GM19467 (cell line): ENCODE results near the gene TTC36.
"Not testable (repeated sequence)": the region's sequence is repeated elsewhere in the genome, so short reads cannot be mapped to it uniquely, and the experiment has no call there.

Experiments
- ATAC-seq: cut with Tn5 transposase; IDR thresholded peaks from one replicate; pipeline ENCODE4 v1.9.1; 2021; ENCODE audit warnings: mild to moderate bottlenecking, moderate library complexity; ENCODE audit not compliant: unreplicated experiment

TTC36 gene

DNA sequence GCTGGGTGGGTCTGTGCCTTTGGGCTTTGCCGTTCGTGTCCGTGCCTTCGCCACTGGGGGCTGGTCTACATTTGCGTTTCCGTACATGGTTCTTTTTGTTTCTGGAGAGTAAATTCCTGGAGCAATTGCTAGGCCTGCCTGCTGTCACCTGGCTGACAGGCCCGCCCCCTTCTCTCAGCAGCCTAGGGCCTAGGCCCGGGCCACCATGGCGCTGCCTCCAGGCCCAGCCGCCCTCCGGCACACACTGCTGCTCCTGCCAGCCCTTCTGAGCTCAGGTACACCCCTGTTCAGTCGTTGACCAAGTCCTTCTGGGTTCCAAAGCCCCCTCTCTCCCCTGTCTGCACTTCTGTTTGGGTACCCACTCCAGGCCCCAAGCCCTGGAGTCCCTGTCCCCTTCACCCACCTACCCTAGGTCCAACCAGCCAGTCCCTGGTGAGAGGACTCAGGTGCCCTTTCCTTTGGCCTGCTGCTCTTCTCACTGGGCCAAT, 4.4 kb downstream of the TTC36 start:
- no peak for ATAC-seq

DNA sequence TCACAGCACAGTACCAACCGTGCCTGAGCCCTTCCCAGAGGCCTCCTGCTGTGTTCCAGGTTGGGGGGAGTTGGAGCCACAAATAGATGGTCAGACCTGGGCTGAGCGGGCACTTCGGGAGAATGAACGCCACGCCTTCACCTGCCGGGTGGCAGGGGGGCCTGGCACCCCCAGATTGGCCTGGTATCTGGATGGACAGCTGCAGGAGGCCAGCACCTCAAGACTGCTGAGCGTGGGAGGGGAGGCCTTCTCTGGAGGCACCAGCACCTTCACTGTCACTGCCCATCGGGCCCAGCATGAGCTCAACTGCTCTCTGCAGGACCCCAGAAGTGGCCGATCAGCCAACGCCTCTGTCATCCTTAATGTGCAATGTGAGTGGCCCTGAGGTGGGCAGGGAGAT, 4.8 kb downstream of the TTC36 start:
- no peak for ATAC-seq

DNA sequence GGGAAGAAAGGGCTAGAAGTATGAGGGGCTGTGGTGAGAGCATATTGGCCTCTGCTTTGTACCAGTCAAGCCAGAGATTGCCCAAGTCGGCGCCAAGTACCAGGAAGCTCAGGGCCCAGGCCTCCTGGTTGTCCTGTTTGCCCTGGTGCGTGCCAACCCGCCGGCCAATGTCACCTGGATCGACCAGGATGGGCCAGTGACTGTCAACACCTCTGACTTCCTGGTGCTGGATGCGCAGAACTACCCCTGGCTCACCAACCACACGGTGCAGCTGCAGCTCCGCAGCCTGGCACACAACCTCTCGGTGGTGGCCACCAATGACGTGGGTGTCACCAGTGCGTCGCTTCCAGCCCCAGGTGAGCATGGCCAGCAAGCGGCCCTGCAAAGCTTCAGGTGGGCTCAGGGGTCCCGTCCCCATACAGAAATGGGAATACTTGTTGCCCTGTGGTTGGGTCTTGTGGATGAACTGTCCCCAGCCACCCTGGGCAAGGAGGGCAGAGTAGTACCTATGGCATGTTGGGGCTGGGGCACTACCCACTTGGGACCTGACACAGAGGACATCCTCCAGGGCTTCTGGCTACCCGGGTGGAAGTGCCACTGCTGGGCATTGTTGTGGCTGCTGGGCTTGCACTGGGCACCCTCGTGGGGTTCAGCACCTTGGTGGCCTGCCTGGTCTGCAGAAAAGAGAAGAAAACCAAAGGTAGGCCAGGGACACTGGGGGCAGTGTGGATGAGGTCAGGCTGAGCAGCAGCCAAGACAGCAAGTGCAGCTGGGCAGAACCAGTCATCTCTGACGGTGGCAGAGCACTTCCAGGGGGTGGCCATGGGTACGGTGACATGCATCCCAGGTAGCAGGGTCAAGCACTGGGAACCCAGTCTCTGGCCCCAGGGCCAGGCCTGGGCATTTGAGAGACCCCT, 5.8 kb downstream of the TTC36 start:
- no peak for ATAC-seq

DNA sequence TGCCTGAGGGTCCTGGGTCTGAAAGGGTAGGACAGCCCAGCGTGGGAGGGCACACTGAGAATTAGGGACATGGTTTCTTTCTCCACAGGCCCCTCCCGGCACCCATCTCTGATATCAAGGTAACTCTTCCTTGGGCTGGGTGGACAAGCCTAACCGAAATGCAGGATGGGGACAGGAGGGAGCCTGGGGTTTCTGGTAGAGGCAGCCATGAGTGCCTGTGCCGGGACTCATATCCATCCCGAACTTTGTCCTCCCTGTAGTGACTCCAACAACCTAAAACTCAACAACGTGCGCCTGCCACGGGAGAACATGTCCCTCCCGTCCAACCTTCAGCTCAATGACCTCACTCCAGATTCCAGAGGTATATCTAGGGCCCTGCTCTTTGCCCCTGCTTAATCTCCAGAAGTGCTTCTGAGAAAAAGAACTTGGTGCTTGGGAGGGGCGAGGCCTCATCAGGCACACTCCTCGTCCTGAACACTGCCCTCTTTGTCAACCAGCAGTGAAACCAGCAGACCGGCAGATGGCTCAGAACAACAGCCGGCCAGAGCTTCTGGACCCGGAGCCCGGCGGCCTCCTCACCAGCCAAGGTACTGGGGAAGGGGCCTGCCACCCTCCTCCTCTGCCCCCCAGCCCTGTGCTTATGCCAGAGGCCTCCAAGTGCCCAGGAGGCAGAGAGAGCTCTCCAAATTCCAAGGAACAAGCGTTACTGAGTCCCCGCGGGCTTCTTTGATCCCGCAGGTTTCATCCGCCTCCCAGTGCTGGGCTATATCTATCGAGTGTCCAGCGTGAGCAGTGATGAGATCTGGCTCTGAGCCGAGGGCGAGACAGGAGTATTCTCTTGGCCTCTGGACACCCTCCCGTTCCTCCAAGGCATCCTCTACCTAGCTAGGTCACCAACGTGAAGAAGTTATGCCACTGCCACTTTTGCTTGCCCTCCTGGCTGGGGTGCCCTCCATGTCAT, 6.8 kb downstream of the TTC36 start:
- ATAC-seq = no peak

DNA sequence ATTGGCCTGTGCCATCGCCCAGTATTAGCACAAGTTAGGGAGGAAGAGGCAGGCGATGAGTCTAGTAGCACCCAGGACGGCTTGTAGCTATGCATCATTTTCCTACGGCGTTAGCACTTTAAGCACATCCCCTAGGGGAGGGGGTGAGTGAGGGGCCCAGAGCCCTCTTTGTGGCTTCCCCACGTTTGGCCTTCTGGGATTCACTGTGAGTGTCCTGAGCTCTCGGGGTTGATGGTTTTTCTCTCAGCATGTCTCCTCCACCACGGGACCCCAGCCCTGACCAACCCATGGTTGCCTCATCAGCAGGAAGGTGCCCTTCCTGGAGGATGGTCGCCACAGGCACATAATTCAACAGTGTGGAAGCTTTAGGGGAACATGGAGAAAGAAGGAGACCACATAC, 8.0 kb downstream of the TTC36 start:
- ATAC-seq = no peak

DNA sequence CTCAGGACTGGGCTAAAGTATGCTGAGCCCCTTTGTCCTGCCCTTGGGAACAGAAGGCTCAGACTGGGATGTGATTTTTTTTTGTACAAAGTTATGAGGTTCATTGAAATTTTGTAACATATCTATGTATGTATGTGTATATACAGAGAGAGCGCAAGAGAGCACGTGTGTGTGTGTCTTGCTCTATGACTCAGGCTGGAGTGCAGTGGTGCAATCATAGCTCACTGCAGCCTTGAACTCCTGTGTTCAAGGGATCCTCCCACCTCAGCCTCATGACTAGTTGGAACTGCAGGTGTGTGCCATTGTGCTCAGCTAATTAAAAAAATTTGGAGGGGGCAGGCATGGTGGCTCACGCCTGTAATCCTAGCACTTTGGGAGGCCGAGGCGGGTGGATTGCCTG, 9.5 kb downstream of the TTC36 start:
- no peak for ATAC-seq

DNA sequence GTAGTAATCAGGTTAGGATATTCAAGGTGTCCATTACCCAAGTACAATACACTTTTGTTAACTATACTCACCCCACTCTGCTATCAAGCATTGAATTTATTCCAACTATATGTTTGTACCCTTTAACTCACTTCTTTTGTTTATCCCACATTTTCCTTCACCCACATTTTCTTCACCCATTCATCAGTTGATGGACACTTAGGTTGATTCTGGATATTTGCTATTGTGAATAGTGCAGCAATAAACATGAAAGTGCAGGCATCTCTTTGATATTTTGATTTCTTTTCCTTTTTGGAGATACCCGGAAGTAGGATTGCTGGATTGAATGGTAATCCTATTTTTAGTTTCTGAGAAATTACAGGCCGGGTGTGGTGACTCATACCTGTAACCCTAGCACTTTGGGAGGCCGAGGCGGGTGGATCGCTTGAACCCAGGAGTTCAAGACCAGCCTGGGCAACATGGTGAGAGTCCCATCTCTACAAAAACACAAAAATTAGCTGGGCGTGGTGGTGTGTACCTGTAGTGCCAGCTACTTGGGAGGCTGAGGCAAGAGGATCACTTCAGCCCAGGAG, 10.2 kb downstream of the TTC36 start:
- ATAC-seq = no peak

DNA sequence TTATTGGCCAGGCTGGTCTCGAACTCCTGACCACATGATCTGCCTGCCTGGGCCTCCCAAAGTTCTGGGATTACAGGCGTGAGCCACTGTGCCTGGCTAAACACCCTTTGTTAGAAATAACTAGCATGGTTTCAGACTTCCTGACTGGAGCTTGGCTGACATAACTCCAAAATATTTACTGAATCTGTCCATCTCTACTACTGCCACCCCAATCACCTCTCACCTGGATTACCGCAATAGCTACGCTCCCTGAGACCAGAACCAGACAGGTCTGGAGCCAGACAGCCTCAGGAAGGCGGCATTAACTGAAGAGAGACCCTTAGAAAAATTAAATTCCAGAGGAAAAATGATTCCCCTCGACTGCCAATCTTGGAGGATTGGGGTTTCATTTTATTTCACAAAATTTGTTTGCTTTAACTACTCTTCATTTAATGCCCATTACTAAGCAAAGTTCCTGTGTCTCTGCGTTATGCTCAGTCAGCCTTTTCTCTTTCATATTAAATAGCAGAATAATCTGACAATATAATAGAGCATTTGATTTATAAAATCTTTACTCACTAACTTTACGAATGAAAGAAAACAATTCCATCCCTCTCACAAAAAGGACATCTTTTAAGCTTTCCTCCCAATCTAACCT, 16.9 kb downstream of the TTC36 start:
- ATAC-seq = no peak

DNA sequence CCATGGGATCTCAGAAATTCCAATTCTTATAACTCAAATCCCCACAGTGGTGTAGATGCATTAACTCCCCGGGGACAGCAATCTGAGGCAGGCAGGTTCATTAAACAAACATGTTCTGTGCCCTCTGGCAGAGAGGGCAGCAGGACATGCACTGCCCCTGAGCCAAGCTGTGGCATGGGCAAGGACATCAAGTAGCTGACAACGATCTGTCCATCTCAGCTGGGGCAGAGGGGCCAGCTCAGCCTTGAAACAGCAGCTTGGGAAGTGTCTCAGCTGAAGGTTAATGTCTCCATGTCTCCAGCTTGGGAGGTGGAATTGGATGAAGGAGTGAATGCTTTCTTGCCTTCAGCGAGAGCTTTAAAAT, 17.4 kb downstream of the TTC36 start:
- ATAC-seq = no peak

DNA sequence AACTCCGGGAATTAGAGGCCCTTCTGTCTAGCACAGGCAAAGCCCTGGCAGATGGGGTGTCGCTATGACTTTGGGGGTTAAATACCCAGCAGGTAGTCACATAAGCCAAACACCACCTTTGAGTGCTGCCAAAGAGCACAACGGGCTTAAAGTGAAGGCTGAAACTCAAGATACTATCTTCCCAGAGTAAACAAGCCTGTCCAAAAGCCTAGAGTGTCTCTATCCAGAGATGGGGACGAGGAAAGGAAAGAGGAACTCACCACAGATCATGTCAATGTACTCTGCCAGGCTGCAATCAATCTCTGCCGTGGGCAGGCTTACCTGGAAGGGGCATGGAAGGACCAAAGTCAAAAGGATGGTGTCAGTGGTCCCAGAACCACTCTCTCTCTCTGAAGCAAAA, 18.3 kb downstream of the TTC36 start:
- no peak for ATAC-seq

DNA sequence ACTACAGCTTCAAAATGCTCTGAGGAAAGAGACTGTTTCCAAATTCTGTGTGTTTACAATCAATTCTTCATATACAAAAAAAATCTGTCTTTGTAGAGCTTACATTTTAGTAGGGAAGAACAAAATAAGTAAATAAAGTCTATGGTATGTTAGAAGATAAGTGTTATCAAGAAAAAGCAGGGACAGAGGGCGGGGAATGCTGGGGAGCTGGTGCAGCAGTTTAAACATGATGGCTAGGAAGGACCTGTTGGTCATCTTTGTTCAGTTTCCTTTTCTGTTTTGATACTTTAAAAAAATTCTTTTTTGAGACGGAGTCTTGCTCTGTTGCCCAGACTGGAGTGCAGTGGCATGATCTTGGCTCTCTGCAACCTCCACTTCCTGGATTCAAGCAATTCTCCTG, 19.9 kb downstream of the TTC36 start:
- ATAC-seq = no peak

DNA sequence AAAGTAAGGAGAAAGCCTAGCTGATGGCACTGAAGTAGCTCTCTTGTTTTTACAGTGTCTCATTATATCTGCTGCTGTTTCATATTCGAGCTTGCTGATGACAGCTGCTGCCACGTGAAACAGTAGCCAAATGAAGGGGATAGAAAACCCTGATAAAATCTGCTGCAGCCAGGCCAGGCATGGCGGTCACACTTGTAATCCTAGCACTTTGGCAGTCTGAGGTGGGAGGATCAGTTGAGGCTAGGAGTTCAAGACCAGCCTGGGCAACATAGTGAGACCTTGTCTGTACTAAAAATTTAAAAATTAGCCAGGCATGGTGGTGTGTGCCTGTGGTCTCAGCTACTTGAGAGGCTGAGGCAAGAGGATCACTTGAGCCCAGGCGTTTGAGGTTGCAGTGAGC, 25.1 kb downstream of the TTC36 start:
- ATAC-seq = no peak

DNA sequence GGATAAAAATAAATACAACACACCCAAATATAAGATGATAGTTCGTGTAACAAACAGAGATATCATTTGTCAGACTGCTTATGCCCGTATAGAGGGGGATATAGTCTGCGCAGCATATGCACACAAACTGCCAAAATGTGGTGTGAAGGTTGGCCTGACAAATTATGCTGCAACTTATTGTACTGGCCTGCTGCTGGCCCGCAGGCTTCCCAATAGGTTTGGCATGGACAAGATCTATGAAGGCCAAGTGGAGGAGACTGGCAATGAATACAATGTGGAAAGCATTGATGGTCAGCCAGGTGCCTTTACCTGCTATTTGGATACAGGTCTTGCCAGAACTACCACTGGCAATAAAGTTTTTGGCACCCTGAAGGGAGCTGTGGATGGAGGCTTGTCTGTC, 33.5 kb downstream of the TTC36 start:
- ATAC-seq = no peak

DNA sequence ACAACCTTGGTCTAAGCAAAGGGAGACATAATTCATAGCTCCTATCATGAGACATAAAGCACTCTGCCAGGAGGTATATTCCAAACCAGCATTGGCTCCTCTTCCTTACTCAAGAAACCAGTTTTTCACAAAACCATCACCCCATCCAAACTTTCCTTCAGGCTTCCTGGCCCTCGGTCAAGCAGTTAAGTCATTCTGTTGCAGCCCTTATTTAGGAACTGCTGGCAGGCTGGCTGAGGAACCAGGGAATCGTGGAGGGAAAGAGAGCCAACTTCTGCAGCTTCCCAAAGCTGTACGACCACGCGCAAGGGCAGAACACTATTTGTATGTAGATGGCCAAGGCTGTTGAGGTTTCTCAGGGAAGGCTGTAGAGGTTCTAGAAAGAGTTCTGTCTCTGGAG, 37.8 kb downstream of the TTC36 start:
- ATAC-seq = no peak

DNA sequence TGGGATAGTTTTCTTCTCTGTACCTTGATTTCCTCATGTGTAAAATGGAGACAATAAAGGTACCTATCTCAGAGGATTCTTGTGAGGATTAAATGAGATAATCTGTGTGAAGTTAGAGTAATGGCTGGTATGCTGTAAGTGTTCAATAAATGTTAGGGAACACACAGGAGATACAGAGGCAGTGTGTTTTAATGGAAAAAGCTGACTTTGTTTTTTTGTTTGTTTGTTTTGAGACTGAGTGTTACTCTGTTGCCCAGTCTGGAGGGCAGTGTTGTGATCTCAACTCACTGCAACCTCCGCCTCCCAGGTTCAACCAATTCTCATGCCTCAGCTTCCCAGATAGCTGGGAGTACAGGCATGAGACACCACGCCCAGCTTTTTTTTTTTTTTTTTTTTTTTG, 42.4 kb downstream of the TTC36 start:
- ATAC-seq = no peak

DNA sequence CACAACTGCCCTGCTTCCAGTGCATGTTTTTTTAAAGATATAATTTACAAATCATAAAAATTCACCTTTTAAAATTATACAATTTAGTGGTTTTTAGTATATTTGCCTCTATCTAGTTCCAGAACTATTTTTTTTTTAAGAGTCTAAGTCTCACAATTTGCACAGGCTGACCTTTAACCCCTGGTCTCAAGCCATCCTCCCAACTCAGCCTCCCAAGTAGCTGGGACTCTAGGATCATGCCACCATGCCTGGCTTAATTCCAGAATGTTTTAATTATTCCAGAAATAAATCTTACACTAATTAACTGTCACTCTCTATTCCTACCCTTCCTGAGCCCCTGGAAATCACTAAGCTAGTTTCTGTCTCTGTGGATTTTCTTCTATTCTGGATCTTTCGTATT, 43.5 kb downstream of the TTC36 start:
- ATAC-seq = no peak

DNA sequence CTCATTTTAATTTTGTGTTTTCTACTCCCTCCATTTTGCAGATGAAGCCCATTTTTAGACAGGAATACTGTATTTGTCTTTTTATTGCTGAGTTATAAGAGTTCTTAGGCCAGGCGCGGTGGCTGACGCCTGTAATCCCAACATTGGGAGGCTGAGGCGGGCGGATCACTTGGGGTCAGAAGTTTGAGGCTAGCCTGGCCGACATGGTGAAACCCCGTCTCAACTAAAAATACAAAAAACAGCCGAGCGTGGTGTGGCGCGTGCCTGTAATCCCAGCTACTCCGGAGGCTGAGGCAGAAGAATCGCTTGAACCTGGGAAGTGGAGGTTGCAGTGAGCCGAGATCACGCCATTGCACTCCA, 44.4 kb downstream of the TTC36 start:
- ATAC-seq = not testable (repeated sequence)

DNA sequence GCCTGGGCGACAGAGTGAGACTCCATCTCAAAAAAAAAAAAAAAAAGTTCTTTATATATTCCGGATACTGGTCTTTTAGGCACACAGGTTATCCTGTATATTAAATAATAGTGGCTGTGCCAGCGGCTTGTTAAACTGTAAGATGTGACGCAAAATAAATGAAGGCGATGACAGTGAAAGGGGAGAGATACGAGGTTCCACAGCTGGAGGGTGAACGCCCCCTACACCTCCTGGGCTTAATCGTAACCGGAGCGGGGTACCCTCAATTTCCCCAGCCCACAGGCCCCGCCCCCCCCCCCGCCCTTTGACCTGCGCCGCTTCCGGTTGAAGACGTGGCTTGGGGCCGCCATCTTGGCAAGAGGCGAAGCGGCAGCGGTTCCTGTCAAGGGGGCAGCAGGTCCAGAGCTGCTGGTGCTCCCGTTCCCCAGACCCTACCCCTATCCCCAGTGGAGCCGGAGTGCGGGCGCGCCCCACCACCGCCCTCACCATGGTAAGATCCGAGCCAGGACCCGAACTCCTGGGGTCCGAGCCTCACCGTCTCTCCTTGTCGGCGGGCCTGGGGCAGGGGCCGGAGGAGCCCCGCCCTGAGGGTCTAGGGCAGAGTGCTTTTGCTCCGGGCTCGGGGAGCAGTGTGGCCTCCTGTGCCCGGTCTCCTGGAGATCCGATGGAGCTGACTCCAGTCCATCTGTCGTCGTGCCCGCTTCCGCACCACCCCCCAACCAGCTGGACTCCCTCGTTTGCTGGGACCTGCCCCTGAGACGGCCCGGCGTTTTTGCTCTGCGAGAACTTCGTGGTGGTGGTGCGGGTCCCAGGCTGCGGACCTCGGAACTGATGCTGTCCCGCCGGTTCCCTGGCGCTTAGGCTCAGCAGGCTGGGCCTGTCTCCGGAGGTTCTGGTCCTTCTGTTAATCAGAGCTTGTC, 45.0 kb downstream of the TTC36 start, which contains the start of gene ARCN1:
Gene ARCN1, plus strand, starts transcription at position 349 of the 920 bp plus-strand sequence. Its CDS starts 139 bp downstream, at position 488.
- ATAC-seq = peak; percentile 51

DNA sequence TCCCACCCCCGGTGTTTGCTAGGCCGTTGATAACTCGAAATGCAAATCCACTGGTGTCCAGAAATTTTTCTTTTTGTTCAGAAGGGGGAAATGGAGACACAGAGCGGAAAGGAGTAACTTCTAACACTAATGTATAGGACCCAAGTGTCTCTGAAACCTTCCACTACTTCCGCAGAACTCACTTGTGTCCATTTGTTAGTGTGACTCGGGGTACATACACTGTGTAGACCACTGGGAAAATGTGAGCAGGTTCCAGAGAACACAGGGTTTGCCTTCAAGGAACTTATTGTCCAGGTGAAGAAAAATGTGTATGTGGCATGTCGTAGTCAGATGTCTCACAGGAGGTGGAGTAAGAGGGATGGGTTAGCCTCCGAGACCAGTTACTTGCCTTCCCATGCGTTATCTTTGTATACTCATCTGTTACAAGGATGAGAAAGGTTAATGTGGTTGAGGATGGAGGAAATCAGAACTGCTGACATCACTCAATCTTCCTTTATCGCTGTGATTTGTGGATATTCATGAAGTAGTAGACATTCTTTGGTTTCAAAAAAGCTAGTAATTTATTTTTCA, 45.8 kb downstream of the TTC36 start:
- peak; percentile 22 for ATAC-seq
